Measurements from ENCODE around the gene SELENOV. TPM values are rescaled to one million over a fixed set of nuclear protein-coding genes. Genes with fewer than 3 reads are reported as not detected.

SELENOV gene
- total RNA-seq, 2 donors from 2014 or later = not detected

- H3K27ac ChIP-seq = peak within 1 kb of the TSS; percentile 77 to 82
- WGBS = under 1% methylated on average over 62 of the region's 62 CpGs
- intact Hi-C loops (cut with DNase I) = no loop called here
- H3K36me3 ChIP-seq = no peaks in the 10 kb centered on the region
- H3K27me3 ChIP-seq (replicated peaks; ENCODE audit: insufficient read depth) = no peaks in the 10 kb centered on the region
- TF ChIP-seq POLR2A (IDR thresholded peaks at IDR 0.05) = peak; percentile 58
- TF ChIP-seq POLR2AphosphoS5 (IDR thresholded peaks at IDR 0.05) = peak; percentile 98
- TF ChIP-seq CTCF (IDR thresholded peaks at IDR 0.05) = peak in 1 of 4 experiments; percentile 36
- peak; percentile 93 for DNase-seq (ENCODE audit: low spot score)
- H3K4me1 ChIP-seq (replicated peaks) = peaks cover 12% of the 10 kb centered on the region
- H3K4me3 ChIP-seq = peak within 1 kb of the TSS; percentile 85 to 97
- no peaks in the 10 kb centered on the region for H3K9me3 ChIP-seq
Observed at GRCh38 chr19:39480337-39481228, 34.4 kb upstream of the SELENOV start, which contains the start of gene TIMM50. Gene TIMM50, plus strand, starts transcription at chr19:39480838. Its CDS starts 16 bp downstream, at chr19:39480854.

GRCh38 chr19:39481229-39481545, 33.8 kb upstream of the SELENOV start:
- 1% methylated on average over 12 of the region's 12 CpGs for WGBS
- Histone ChIP-seq H3K9me3 (no peaks in the 10 kb centered on the region), H3K27me3 (replicated peaks; ENCODE audit: insufficient read depth) (no peaks in the 10 kb centered on the region), H3K36me3 (no peaks in the 10 kb centered on the region), H3K27ac (peak overlapping the region; percentile 77 to 82), H3K4me1 (replicated peaks) (peaks cover 12% of the 10 kb centered on the region), H3K4me3 (peak overlapping the region; percentile 85 to 97)
- no peak for DNase-seq (ENCODE audit: low spot score)
- intact Hi-C loops (cut with DNase I) = no loop called here
- TF ChIP-seq POLR2A (IDR thresholded peaks at IDR 0.05) (no peak), POLR2AphosphoS5 (IDR thresholded peaks at IDR 0.05) (no peak), CTCF (IDR thresholded peaks at IDR 0.05) (no peak)

GRCh38 chr19:39481676-39482075, 33.3 kb upstream of the SELENOV start:
- intact Hi-C loops (cut with DNase I) = no loop called here
- Histone ChIP-seq H3K9me3 (no peaks in the 10 kb centered on the region), H3K27me3 (replicated peaks; ENCODE audit: insufficient read depth) (no peaks in the 10 kb centered on the region), H3K27ac (no peak overlapping the region), H3K4me1 (replicated peaks) (peaks cover 12% of the 10 kb centered on the region), H3K36me3 (no peaks in the 10 kb centered on the region), H3K4me3 (peak overlapping the region; percentile 85 to 97)
- DNase-seq (ENCODE audit: low spot score) = no peak
- TF ChIP-seq POLR2A (IDR thresholded peaks at IDR 0.05) (no peak), CTCF (IDR thresholded peaks at IDR 0.05) (no peak), POLR2AphosphoS5 (IDR thresholded peaks at IDR 0.05) (no peak)
- WGBS = 65% methylated on average over 11 of the region's 11 CpGs

GRCh38 chr19:39483141-39483540, 31.8 kb upstream of the SELENOV start:
- H3K4me1 ChIP-seq (replicated peaks) = peaks cover 12% of the 10 kb centered on the region
- H3K27ac ChIP-seq = no peak overlapping the region
- DNase-seq (ENCODE audit: low spot score) = no peak
- H3K9me3 ChIP-seq = no peaks in the 10 kb centered on the region
- peaks cover 1 to 3% of the 10 kb centered on the region in 2 donors for H3K36me3 ChIP-seq
- H3K27me3 ChIP-seq (replicated peaks; ENCODE audit: insufficient read depth) = no peaks in the 10 kb centered on the region
- WGBS = 72% methylated on average over 6 of the region's 6 CpGs
- intact Hi-C loops (cut with DNase I) = no loop called here
- no peak overlapping the region for H3K4me3 ChIP-seq
- TF ChIP-seq CTCF (IDR thresholded peaks at IDR 0.05) = no peak
- TF ChIP-seq POLR2AphosphoS5 (IDR thresholded peaks at IDR 0.05) = no peak
- no peak for TF ChIP-seq POLR2A (IDR thresholded peaks at IDR 0.05)

- WGBS = 79% methylated on average over 10 of the region's 10 CpGs
- no peak overlapping the region for H3K27ac ChIP-seq
- peaks cover 8 to 9% of the 10 kb centered on the region in 2 donors for H3K36me3 ChIP-seq
- H3K4me3 ChIP-seq = no peak overlapping the region
- H3K27me3 ChIP-seq (replicated peaks; ENCODE audit: insufficient read depth) = no peaks in the 10 kb centered on the region
- no peaks in the 10 kb centered on the region for H3K4me1 ChIP-seq (replicated peaks)
- H3K9me3 ChIP-seq = no peaks in the 10 kb centered on the region
- no peak for DNase-seq (ENCODE audit: low spot score)
- no peak for TF ChIP-seq POLR2AphosphoS5 (IDR thresholded peaks at IDR 0.05)
- intact Hi-C loops (cut with DNase I) = no loop called here
Observed at GRCh38 chr19:39489756-39490155, 25.2 kb upstream of the SELENOV start.
